ENCODE data around the gene PITPNB. TPM values are rescaled to one million over a fixed set of nuclear protein-coding genes. Genes with fewer than 3 reads are reported as not detected.

Gene PITPNB
- total RNA-seq, 5 donors from 2014 or later (not counting 1 experiment from before 2014, with no cell fraction given), result 58.3 to 67.2 (median 65.9) TPM

DNA sequence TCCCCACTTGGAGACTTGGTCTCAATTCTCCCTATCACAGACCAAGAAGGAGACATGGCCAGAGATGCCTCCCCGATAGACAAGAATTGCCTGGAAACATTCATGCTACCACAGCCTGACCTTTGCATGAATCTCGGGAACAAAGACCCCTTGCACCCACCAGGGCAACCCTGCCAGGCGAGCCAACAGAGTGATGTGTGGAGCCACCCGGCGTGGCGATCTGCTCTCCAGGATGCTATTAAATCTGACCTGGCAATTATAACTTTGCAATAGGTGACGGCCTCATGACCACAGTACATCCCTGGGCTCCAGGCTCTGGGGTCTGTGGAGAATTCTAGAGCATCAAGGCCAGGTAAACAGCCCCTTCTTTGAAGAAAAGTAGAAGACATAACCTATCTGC lies 86.5 kb downstream of the PITPNB start:
- 100% methylated on average over 2 of the region's 7 CpGs for WGBS (ENCODE audit: insufficient coverage)
- Mint-ChIP-seq H3K9me3 (peaks cover 0 to 3% (median 2%) of the 10 kb centered on the region in 3 donors), H3K4me3 (no peak overlapping the region), H3K27me3 (no peaks in the 10 kb centered on the region), H3K4me1 (peaks cover 13 to 20% (median 16%) of the 10 kb centered on the region in 3 donors), H3K27ac (peak overlapping the region in 1 of 2 donors; percentile 41), H3K36me3 (peaks cover 17% of the 10 kb centered on the region)
- Histone ChIP-seq H3K27ac (ENCODE audit: low read length) (no peak overlapping the region), H3K36me3 (ENCODE audit: control insufficient read depth in 2 of 2, extremely low read depth in 1 of 2, insufficient read depth in 1 of 2, low read length in 1 of 2) (no peaks in the 10 kb centered on the region), H3K4me3 (ENCODE audit: control insufficient read depth in 1 of 2, extremely low read depth in 1 of 2, low read length in 1 of 2) (no peak overlapping the region), H3K27me3 (replicated peaks in 1 of 2; ENCODE audit: control insufficient read depth in 2 of 2, extremely low read depth in 1 of 2, insufficient read depth in 2 of 2, low read length in 1 of 2) (no peaks in the 10 kb centered on the region), H3K4me1 (ENCODE audit: control insufficient read depth in 1 of 2, extremely low read depth in 1 of 2, insufficient read depth in 2 of 2, low read length in 2 of 2) (peaks cover 6 to 8% of the 10 kb centered on the region in 2 experiments), H3K9me3 (no peaks in the 10 kb centered on the region)
- ATAC-seq (replicated peaks in 1 of 4) (no peak), DNase-seq (no peak)
- ChIA-PET POLR2A (interaction anchor here in 1 of 2 donors (0.5 kb wide), 1 partner anchor 1074 kb away, joined by 4 read pairs; no protein-coding TSS in a partner anchor), CTCF (no interaction called here)

DNA sequence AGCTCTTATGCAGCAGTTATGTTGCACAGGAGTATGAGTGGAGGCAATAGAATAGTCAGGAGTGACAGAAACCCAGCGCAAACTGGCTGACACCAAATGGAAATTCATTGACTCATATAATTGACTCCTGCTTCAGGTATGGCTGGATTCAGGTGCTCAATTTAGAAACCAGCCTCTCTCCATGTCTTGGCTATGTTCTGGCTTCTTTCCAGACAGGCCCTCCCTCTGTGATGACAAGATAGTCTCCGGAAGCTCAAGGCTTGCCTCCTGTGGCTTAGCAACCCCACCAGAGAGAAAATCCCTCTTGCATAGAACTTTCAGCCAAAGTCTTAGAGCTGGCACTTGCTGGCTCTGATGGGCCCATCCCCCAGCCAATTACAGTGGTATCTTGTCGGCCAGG lies 89.4 kb downstream of the PITPNB start:
- Histone ChIP-seq H3K4me1 (ENCODE audit: control insufficient read depth in 1 of 2, extremely low read depth in 1 of 2, insufficient read depth in 2 of 2, low read length in 2 of 2) (peaks cover 6 to 8% of the 10 kb centered on the region in 2 experiments), H3K4me3 (ENCODE audit: control insufficient read depth in 1 of 2, extremely low read depth in 1 of 2, low read length in 1 of 2) (no peak overlapping the region), H3K27ac (ENCODE audit: low read length) (no peak overlapping the region), H3K27me3 (replicated peaks in 1 of 2; ENCODE audit: control insufficient read depth in 2 of 2, extremely low read depth in 1 of 2, insufficient read depth in 2 of 2, low read length in 1 of 2) (no peaks in the 10 kb centered on the region), H3K9me3 (no peaks in the 10 kb centered on the region), H3K36me3 (ENCODE audit: control insufficient read depth in 2 of 2, extremely low read depth in 1 of 2, insufficient read depth in 1 of 2, low read length in 1 of 2) (no peaks in the 10 kb centered on the region)
- H3K9me3 Mint-ChIP-seq, result no peaks in the 10 kb centered on the region
- H3K4me3 Mint-ChIP-seq, result no peak overlapping the region
- no peak for ATAC-seq (replicated peaks in 1 of 4)
- H3K4me1 Mint-ChIP-seq, result peaks cover 13 to 20% (median 16%) of the 10 kb centered on the region in 3 donors
- WGBS (ENCODE audit: insufficient coverage), result 73% methylated on average over 3 of the region's 3 CpGs
- H3K27ac Mint-ChIP-seq, result no peak overlapping the region
- ChIA-PET POLR2A (no interaction called here), CTCF (no interaction called here)
- H3K27me3 Mint-ChIP-seq, result no peaks in the 10 kb centered on the region
- no peak for DNase-seq
- peaks cover 2% of the 10 kb centered on the region for H3K36me3 Mint-ChIP-seq

DNA sequence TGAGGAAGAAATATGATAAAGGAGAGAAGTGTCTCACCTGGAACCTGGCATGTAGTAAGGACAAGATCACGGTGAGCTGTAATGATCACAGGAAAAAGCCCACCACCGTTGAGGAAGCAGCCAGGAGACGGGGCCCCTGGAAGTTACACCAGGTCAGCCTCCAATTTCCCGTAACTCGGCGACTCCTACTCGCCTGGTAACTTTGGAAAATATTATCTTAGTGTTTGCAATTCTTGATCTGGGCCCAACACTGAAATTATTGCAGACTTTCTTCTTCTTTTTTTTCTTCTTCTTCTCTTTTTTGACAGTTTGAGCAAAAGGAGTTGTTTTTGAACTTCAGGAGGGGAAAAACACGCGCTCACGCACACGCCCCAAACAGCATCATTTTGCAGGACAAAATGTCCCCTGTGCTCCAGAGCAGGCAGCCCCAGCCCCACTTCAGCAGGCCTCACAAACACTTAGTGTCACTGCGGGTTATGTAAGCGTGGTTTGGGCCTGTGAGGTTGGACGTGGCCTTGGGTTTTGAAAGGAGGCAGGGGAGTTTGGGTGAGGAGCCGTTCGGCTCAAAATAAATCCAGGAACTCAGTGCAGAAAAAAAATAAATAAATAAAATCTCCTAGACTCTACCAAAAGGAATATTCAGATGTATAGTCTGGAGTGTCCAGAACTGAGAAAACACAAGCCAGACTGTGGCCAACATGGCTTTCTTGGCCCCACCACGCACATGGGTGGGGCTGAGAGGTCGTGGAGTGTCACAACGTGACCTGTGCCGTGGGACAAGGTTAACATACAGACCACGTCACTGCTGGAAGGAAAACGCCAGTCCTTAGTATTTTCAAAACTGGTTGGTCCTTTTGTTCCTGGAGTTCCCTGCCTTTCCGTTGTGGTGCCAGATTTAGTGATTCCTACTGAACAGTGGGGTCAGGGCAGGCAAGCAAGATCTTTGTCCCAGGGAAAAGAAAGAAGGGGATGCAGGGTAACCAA lies 91.2 kb downstream of the PITPNB start:
- Histone ChIP-seq H3K4me3 (ENCODE audit: control insufficient read depth in 1 of 2, extremely low read depth in 1 of 2, low read length in 1 of 2) (no peak overlapping the region), H3K36me3 (ENCODE audit: control insufficient read depth in 2 of 2, extremely low read depth in 1 of 2, insufficient read depth in 1 of 2, low read length in 1 of 2) (no peaks in the 10 kb centered on the region), H3K27ac (ENCODE audit: low read length) (no peak overlapping the region), H3K9me3 (no peaks in the 10 kb centered on the region), H3K27me3 (replicated peaks in 1 of 2; ENCODE audit: control insufficient read depth in 2 of 2, extremely low read depth in 1 of 2, insufficient read depth in 2 of 2, low read length in 1 of 2) (no peaks in the 10 kb centered on the region), H3K4me1 (ENCODE audit: control insufficient read depth in 1 of 2, extremely low read depth in 1 of 2, insufficient read depth in 2 of 2, low read length in 2 of 2) (peaks cover 6 to 8% of the 10 kb centered on the region in 2 experiments)
- Mint-ChIP-seq H3K27ac (no peak overlapping the region), H3K36me3 (no peaks in the 10 kb centered on the region), H3K27me3 (no peaks in the 10 kb centered on the region), H3K9me3 (no peaks in the 10 kb centered on the region), H3K4me3 (no peak overlapping the region), H3K4me1 (peaks cover 12 to 20% (median 13%) of the 10 kb centered on the region in 3 donors)
- DNase-seq, result no peak
- ChIA-PET CTCF (no interaction called here), POLR2A (no interaction called here)
- no peak for ATAC-seq (replicated peaks in 1 of 4)
- 87% methylated on average over 14 of the region's 23 CpGs for WGBS (ENCODE audit: insufficient coverage)

DNA sequence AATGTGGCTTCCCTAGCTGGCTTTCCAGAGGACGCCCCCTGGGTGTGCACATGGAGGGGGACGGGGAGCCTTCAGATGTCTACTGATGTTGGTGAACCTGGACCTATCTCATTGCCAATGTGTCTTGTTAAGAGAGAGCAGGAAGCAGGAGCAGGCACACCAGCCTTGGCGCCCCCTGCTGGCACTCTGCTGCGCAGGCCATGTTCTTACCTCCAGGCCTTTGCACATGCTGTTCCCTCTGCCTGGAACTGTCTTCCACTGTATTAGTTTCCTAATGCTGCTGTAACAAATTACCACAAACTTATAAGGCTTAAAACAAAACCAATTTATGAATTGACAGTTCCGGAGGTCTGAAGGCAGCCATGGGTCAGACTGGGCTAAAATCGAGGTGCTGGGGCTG lies 93.9 kb downstream of the PITPNB start:
- H3K4me3 ChIP-seq (ENCODE audit: control insufficient read depth in 1 of 2, extremely low read depth in 1 of 2, low read length in 1 of 2), result no peak overlapping the region
- ChIA-PET POLR2A (no interaction called here), CTCF (no interaction called here)
- ATAC-seq (replicated peaks in 1 of 4) (no peak), DNase-seq (peak in 3 of 35 experiments; percentile 3 to 19 (median 4))
- no peaks in the 10 kb centered on the region for H3K36me3 ChIP-seq (ENCODE audit: control insufficient read depth in 2 of 2, extremely low read depth in 1 of 2, insufficient read depth in 1 of 2, low read length in 1 of 2)
- Mint-ChIP-seq H3K27ac (no peak overlapping the region), H3K36me3 (no peaks in the 10 kb centered on the region), H3K4me1 (no peaks in the 10 kb centered on the region), H3K4me3 (no peak overlapping the region), H3K9me3 (no peaks in the 10 kb centered on the region), H3K27me3 (no peaks in the 10 kb centered on the region)
- 95% methylated on average over 5 of the region's 6 CpGs for WGBS (ENCODE audit: insufficient coverage)
- H3K27me3 ChIP-seq (replicated peaks in 1 of 2; ENCODE audit: control insufficient read depth in 2 of 2, extremely low read depth in 1 of 2, insufficient read depth in 2 of 2, low read length in 1 of 2), result no peaks in the 10 kb centered on the region
- no peaks in the 10 kb centered on the region for H3K4me1 ChIP-seq (ENCODE audit: control insufficient read depth in 1 of 2, extremely low read depth in 1 of 2, insufficient read depth in 2 of 2, low read length in 2 of 2)
- no peak overlapping the region for H3K27ac ChIP-seq (ENCODE audit: low read length)
- H3K9me3 ChIP-seq, result no peaks in the 10 kb centered on the region

DNA sequence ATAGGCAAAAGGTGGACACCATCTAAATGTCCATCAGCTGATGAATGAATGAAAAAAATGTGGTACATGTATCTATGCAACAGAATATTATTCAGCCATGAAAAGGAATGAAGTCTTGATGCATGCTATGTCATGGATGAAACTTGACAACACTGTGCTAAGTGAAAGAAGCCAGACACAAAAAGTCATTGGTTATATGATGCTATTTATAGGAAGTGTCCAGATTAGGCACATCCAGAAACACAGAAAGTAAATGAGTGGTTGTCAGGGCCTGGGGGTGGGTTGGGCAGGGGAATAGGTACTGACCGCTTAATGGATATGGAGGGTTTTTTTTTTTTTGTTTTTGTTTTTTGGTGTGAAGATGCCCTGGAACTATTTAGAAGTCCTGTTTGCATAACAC lies 95.8 kb downstream of the PITPNB start:
- H3K9me3 ChIP-seq, result no peaks in the 10 kb centered on the region
- CTCF ChIA-PET, result no interaction called here
- no CpG with 5 or more reads among the region's 1 CpG for WGBS (ENCODE audit: insufficient coverage)

DNA sequence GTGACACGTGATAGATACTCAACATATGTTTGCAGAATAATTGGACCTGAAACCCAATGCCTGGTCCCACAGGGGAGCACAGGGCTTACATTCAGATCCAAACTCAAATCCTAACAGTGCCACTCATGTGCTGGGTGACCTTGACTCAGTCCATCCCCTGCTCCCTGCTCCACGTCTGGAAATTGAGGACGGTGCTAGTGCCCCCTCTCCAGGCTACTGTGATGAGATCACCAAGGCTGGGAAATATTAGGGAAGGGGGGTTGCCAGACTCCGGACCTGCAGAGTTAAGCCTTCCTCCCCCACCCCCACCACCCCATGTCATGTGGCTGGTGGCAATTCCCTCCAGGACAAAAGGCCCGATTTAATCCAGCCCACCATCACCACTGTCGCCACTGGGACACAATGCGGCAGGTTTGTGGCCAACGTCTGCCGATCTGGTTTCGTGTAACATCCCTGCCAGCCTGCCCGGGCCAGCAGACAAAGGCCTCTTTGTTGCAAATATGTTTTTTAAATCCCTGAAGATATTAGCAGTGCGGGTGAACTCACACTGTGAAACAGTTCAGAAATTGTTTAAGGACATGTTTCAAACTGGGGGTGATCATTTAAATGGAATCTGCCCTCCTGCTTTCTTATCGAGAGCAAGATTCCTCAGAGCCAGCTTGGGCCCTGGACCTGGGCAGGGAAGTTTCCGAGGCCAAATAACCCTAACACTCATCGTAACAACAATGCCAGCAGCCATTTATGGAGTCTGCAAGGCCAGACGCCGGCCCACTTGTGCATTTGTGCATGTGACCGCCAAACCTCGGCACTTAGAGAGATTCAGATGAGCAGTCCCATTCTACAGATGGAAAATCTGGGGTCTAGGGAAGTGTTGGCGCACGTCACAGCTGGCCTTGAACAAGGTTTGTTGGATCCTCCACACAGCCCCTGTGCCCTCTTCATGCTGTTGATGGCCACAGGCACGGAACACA lies 97.9 kb downstream of the PITPNB start:
- ATAC-seq (replicated peaks in 1 of 4) (no peak), DNase-seq (no peak)
- CTCF ChIA-PET, result no interaction called here
- Histone ChIP-seq H3K27me3 (replicated peaks in 1 of 2; ENCODE audit: control insufficient read depth in 2 of 2, extremely low read depth in 1 of 2, insufficient read depth in 2 of 2, low read length in 1 of 2) (peaks cover 0 to 4% of the 10 kb centered on the region in 2 experiments), H3K36me3 (ENCODE audit: control insufficient read depth in 2 of 2, extremely low read depth in 1 of 2, insufficient read depth in 1 of 2, low read length in 1 of 2) (no peaks in the 10 kb centered on the region), H3K9me3 (no peaks in the 10 kb centered on the region), H3K27ac (ENCODE audit: low read length) (no peak overlapping the region), H3K4me3 (ENCODE audit: control insufficient read depth in 1 of 2, extremely low read depth in 1 of 2, low read length in 1 of 2) (no peak overlapping the region), H3K4me1 (ENCODE audit: control insufficient read depth in 1 of 2, extremely low read depth in 1 of 2, insufficient read depth in 2 of 2, low read length in 2 of 2) (no peaks in the 10 kb centered on the region)
- H3K27ac Mint-ChIP-seq, result no peak overlapping the region
- 87% methylated on average over 14 of the region's 22 CpGs for WGBS (ENCODE audit: insufficient coverage)
- POLR2A ChIA-PET, result interaction anchor here in 1 of 2 donors (0.6 kb wide), 1 partner anchor 50 kb away, joined by 8 read pairs; no protein-coding TSS in a partner anchor
- peaks cover 0 to 3% (median 0%) of the 10 kb centered on the region in 3 donors for H3K9me3 Mint-ChIP-seq
- peaks cover 0 to 8% of the 10 kb centered on the region in 2 donors for H3K27me3 Mint-ChIP-seq
- no peak overlapping the region for H3K4me3 Mint-ChIP-seq
- H3K36me3 Mint-ChIP-seq, result no peaks in the 10 kb centered on the region
- H3K4me1 Mint-ChIP-seq, result no peaks in the 10 kb centered on the region

More for the DNA sequence above, 95.8 kb downstream of the PITPNB start:
- H3K4me3 Mint-ChIP-seq, result no peak overlapping the region
- H3K4me1 Mint-ChIP-seq, result no peaks in the 10 kb centered on the region
- H3K4me1 ChIP-seq (ENCODE audit: control insufficient read depth in 1 of 2, extremely low read depth in 1 of 2, insufficient read depth in 2 of 2, low read length in 2 of 2), result no peaks in the 10 kb centered on the region
- H3K27ac Mint-ChIP-seq, result no peak overlapping the region
- no peak for ATAC-seq (replicated peaks in 1 of 4)
- no peak for DNase-seq
- POLR2A ChIA-PET, result no interaction called here
- no peaks in the 10 kb centered on the region for H3K36me3 ChIP-seq (ENCODE audit: control insufficient read depth in 2 of 2, extremely low read depth in 1 of 2, insufficient read depth in 1 of 2, low read length in 1 of 2)
- no peak overlapping the region for H3K4me3 ChIP-seq (ENCODE audit: control insufficient read depth in 1 of 2, extremely low read depth in 1 of 2, low read length in 1 of 2)
- H3K27me3 Mint-ChIP-seq, result no peaks in the 10 kb centered on the region
- peaks cover 0 to 3% (median 0%) of the 10 kb centered on the region in 3 donors for H3K9me3 Mint-ChIP-seq
- no peaks in the 10 kb centered on the region for H3K27me3 ChIP-seq (replicated peaks in 1 of 2; ENCODE audit: control insufficient read depth in 2 of 2, extremely low read depth in 1 of 2, insufficient read depth in 2 of 2, low read length in 1 of 2)
- no peaks in the 10 kb centered on the region for H3K36me3 Mint-ChIP-seq
- H3K27ac ChIP-seq (ENCODE audit: low read length), result no peak overlapping the region

Measured in T-cell (primary cell).